ENCODE data around the gene PSORS1C1. TPM values are rescaled to one million over a fixed set of nuclear protein-coding genes. Genes with fewer than 3 reads are reported as not detected.
"Not testable (repeated sequence)": the region's sequence is repeated elsewhere in the genome, so short reads cannot be mapped to it uniquely, and the experiment has no call there.

The PSORS1C1 gene
- 1.1 and 1.2 TPM in 2 replicates for total RNA-seq (2014; rRNA removed; shearing (Covaris generic))

GRCh38 chr6:31114541-31114878 is at the start of gene PSORS1C1:
TSS of gene PSORS1C1 (plus strand) at chr6:31114800. CDS start at chr6:31129633, 14,833 bp downstream.
- peak; percentile 84 for DNase-seq (ENCODE audit: low spot score)

GRCh38 chr6:31065556-31065955 is 49.0 kb upstream of the PSORS1C1 start:
- DNase-seq (ENCODE audit: low spot score), result no peak

- not testable (repeated sequence) for DNase-seq (ENCODE audit: low spot score)
Measured at GRCh38 chr6:31067028-31067427, 47.6 kb upstream of the PSORS1C1 start.

GRCh38 chr6:31067891-31068668 is 46.5 kb upstream of the PSORS1C1 start:
- DNase-seq (ENCODE audit: low spot score), result not testable (repeated sequence)

- peak; percentile 87 for DNase-seq (ENCODE audit: low spot score)
Measured at GRCh38 chr6:31068669-31069340, 45.8 kb upstream of the PSORS1C1 start.

- peak; percentile 54 for DNase-seq (ENCODE audit: low spot score)
Measured at GRCh38 chr6:31070711-31071197, 43.8 kb upstream of the PSORS1C1 start.

- no peak for DNase-seq (ENCODE audit: low spot score)
Measured at GRCh38 chr6:31074401-31074800, 40.2 kb upstream of the PSORS1C1 start.

- DNase-seq (ENCODE audit: low spot score), result no peak
Measured at GRCh38 chr6:31075528-31075927, 39.1 kb upstream of the PSORS1C1 start.

- DNase-seq (ENCODE audit: low spot score), result no peak
Measured at GRCh38 chr6:31076611-31077010, 38.0 kb upstream of the PSORS1C1 start.

GRCh38 chr6:31079656-31080261 is 34.8 kb upstream of the PSORS1C1 start:
- DNase-seq (ENCODE audit: low spot score), result peak; percentile 76

GRCh38 chr6:31081872-31082271 is 32.7 kb upstream of the PSORS1C1 start:
- DNase-seq (ENCODE audit: low spot score), result no peak

GRCh38 chr6:31083742-31084354 is 30.8 kb upstream of the PSORS1C1 start:
- DNase-seq (ENCODE audit: low spot score), result no peak

GRCh38 chr6:31086788-31087440 is 27.7 kb upstream of the PSORS1C1 start:
- peak; percentile 15 for DNase-seq (ENCODE audit: low spot score)

- DNase-seq (ENCODE audit: low spot score), result peak; percentile 92
Measured at GRCh38 chr6:31087494-31088089, 27.0 kb upstream of the PSORS1C1 start.

GRCh38 chr6:31090275-31090972 is 24.2 kb upstream of the PSORS1C1 start:
- no peak for DNase-seq (ENCODE audit: low spot score)

GRCh38 chr6:31090973-31091364 is 23.6 kb upstream of the PSORS1C1 start:
- peak; percentile 49 for DNase-seq (ENCODE audit: low spot score)

- DNase-seq (ENCODE audit: low spot score), result no peak
Measured at GRCh38 chr6:31091680-31092079, 22.9 kb upstream of the PSORS1C1 start.

- DNase-seq (ENCODE audit: low spot score), result no peak
Measured at GRCh38 chr6:31092238-31092637, 22.4 kb upstream of the PSORS1C1 start.

- no peak for DNase-seq (ENCODE audit: low spot score)
Measured at GRCh38 chr6:31092769-31093505, 21.7 kb upstream of the PSORS1C1 start.

Measured in HT-29 (cell line).